OCI-LY1 (cell line): Measurements from ENCODE around the gene NANP.

Experiments used
- EZH2 ChIP-seq: fragments of 200-600 bp; sonication (generic), shearing (Covaris generic); IDR thresholded peaks from 2 replicates; pipeline ENCODE4 v1.8.0; 2017; ENCODE audit warnings: borderline replicate concordance, mixed run types, mild to moderate bottlenecking, antibody characterized with exemption, low read length, moderate library complexity, mixed read lengths
- TF ChIP-seq, protein P1 (sequence below): fragments of 200-600 bp; sonication (generic), shearing (Covaris generic); IDR thresholded peaks from 2 replicates; pipeline ENCODE4 v1.5.1; 2017; ENCODE audit warnings: mild to moderate bottlenecking, antibody characterized with exemption, low read length, moderate library complexity, mixed read lengths

GRCh38 chr20:25563876-25564275, 59.9 kb downstream of the NANP start:
- TF ChIP-seq, protein P1, sequence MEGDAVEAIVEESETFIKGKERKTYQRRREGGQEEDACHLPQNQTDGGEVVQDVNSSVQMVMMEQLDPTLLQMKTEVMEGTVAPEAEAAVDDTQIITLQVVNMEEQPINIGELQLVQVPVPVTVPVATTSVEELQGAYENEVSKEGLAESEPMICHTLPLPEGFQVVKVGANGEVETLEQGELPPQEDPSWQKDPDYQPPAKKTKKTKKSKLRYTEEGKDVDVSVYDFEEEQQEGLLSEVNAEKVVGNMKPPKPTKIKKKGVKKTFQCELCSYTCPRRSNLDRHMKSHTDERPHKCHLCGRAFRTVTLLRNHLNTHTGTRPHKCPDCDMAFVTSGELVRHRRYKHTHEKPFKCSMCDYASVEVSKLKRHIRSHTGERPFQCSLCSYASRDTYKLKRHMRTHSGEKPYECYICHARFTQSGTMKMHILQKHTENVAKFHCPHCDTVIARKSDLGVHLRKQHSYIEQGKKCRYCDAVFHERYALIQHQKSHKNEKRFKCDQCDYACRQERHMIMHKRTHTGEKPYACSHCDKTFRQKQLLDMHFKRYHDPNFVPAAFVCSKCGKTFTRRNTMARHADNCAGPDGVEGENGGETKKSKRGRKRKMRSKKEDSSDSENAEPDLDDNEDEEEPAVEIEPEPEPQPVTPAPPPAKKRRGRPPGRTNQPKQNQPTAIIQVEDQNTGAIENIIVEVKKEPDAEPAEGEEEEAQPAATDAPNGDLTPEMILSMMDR: no peak
- TF ChIP-seq EZH2: no peak
